A549 (cell line): ENCODE measurements around the gene PYGM. TPM values are rescaled to one million over a fixed set of nuclear protein-coding genes. Genes with fewer than 3 reads are reported as not detected.

ENCODE experiments used
- ATAC-seq, 2 experiments: fragments of 200-7000 bp in 1 of 2; fragments of >200 bp in 1 of 2; cut with Nextera tagmentation in 1 of 2; cut with Tn5 transposase in 1 of 2; 3 replicates each; pipeline versions ENCODE4 v1.8.0 to v1.9.1; 2018 to 2020; ENCODE audit warnings: mild to moderate bottlenecking in 1 of 2, moderate library complexity in 1 of 2
- CTCF ChIA-PET: fragments of 300-600 bp; sonication (Branson Sonifier 250); formaldehyde crosslinking; extraction: SDS; loops from one replicate; lab custom pipeline; 2021; ENCODE audit warnings: antibody characterized with exemption, inconsistent platforms; lab: Yijun Ruan, JAX
- POLR2A ChIA-PET: fragments of 350-600 bp; formaldehyde crosslinking; extraction: SDS; loops from one replicate; lab custom pipeline; 2021; ENCODE audit warnings: antibody characterized with exemption, inconsistent platforms; lab: Yijun Ruan, JAX
- DNase-seq, 2 experiments: peaks; one replicate each; pipeline versions ENCODE4 v3.0.0 to v3.0.0-alpha.2; 2011 to 2016; ENCODE audit warnings: low read depth in 1 of 2, low spot score in 1 of 2
- FAIRE-seq: peaks from 2 replicates; lab custom pipeline; 2011; peaks lifted over from hg19 to GRCh38; lab: Jason Lieb, UNC
- H3K27ac ChIP-seq, 2 experiments: fragments of >200 bp; sonication (Bioruptor Twin); formaldehyde crosslinking; 3 replicates each; pipeline ENCODE4 v1.5.1; 2016 to 2017
- H3K4me1 ChIP-seq: fragments of >200 bp; sonication (Bioruptor Twin); formaldehyde crosslinking; 3 replicates; pipeline ENCODE4 v1.6.1; 2016
- H3K4me2 ChIP-seq: fragments of >200 bp; sonication (Bioruptor Twin); formaldehyde crosslinking; 3 replicates; pipeline ENCODE4 v1.6.1; 2016
- H3K4me3 ChIP-seq: fragments of >200 bp; sonication (Bioruptor Twin); formaldehyde crosslinking; 3 replicates; pipeline ENCODE4 v1.5.1; 2016
- H3K9me3 ChIP-seq: fragments of >200 bp; sonication (Bioruptor Twin); formaldehyde crosslinking; 3 replicates; pipeline ENCODE4 v1.6.1; 2016
- EHF ChIP-seq: fragments of 250-450 bp; sonication (Bioruptor Pico); IDR thresholded peaks from 2 replicates; pipeline ENCODE4 v1.5.0; 2020; ENCODE audit warnings: mild to moderate bottlenecking
- EHMT2 ChIP-seq: fragments of 200-600 bp; sonication (generic); IDR thresholded peaks from 2 replicates; pipeline ENCODE4 v1.6.1; 2016; ENCODE audit warnings: antibody characterized with exemption, low read depth, mild to moderate bottlenecking, moderate library complexity
- HEYL ChIP-seq: fragments of 250-450 bp; sonication (Bioruptor Pico); IDR thresholded peaks from 2 replicates; pipeline ENCODE4 v1.8.0; 2021; ENCODE audit warnings: mild to moderate bottlenecking, moderate library complexity
- HOXB13 ChIP-seq: fragments of 250-450 bp; sonication (Bioruptor Pico); IDR thresholded peaks from 2 replicates; pipeline ENCODE4 v1.5.0; 2020; ENCODE audit warnings: low read depth, mild to moderate bottlenecking, moderate library complexity
- JUN ChIP-seq, 2 experiments: fragments of >200 bp; sonication (Bioruptor Twin); formaldehyde crosslinking; IDR thresholded peaks; 2 replicates in 1 of 2; 3 replicates in 1 of 2; pipeline ENCODE4 v1.6.1; 2016 to 2017
- JUNB ChIP-seq: fragments of >200 bp; sonication (Bioruptor Twin); formaldehyde crosslinking; IDR thresholded peaks from 2 replicates; pipeline ENCODE4 v1.6.1; 2016
- MYC ChIP-seq: IDR thresholded peaks from 2 replicates; pipeline ENCODE4 v1.6.1; 2012; ENCODE audit warnings: mild to moderate bottlenecking, inconsistent platforms, low read length, improper control_type of control experiment, borderline replicate concordance
- RNF2 ChIP-seq: fragments of 200-600 bp; sonication (generic); IDR thresholded peaks from 2 replicates; pipeline ENCODE4 v1.6.1; 2016; ENCODE audit warnings: low read depth, mild to moderate bottlenecking, antibody characterized with exemption, moderate library complexity, borderline replicate concordance
- WGBS: methylation state at CpG from one replicate; pipeline ENCODE4 v1.1.6; 2017; ENCODE audit errors: missing lambda C conversion rate; 5-methylcytosine and 5-hydroxymethylcytosine counted together
- polyA plus RNA-seq, 4 experiments: library from polyadenylated mRNA; depleted of rRNA in 3 of 4; stranded (reverse); fragments of >200 nt; fragmentation: RNase III in 1 of 4; extraction: RNeasy Plus Mini Kit Qiagen cat#74134 plus additional on column Dnase treatment in 1 of 4; gene quantifications; 2 replicates in 3 of 4; 3 replicates in 1 of 4; pipeline ENCODE4 v1.2.3, GENCODE V29; 2011 to 2017
- TF ChIP-seq, protein P1 (sequence below): fragments of >200 bp; sonication (Bioruptor Twin); formaldehyde crosslinking; IDR thresholded peaks from 3 replicates; pipeline ENCODE4 v1.5.1; 2016
- TF ChIP-seq, protein P2 (sequence below): fragments of >200 bp; sonication (Bioruptor Twin); formaldehyde crosslinking; IDR thresholded peaks from 3 replicates; pipeline ENCODE4 v1.6.1; 2016
- TF ChIP-seq, protein P3 (sequence below): IDR thresholded peaks from 2 replicates; pipeline ENCODE4 v1.6.1; 2012
- TF ChIP-seq, protein P4 (sequence below): IDR thresholded peaks from 2 replicates; pipeline ENCODE4 v1.6.1; 2012

PYGM gene
- polyA plus RNA-seq, 2 of the 4 experiments (the other 2 are of a cell fraction): 0.22 to 0.23 TPM

DNA sequence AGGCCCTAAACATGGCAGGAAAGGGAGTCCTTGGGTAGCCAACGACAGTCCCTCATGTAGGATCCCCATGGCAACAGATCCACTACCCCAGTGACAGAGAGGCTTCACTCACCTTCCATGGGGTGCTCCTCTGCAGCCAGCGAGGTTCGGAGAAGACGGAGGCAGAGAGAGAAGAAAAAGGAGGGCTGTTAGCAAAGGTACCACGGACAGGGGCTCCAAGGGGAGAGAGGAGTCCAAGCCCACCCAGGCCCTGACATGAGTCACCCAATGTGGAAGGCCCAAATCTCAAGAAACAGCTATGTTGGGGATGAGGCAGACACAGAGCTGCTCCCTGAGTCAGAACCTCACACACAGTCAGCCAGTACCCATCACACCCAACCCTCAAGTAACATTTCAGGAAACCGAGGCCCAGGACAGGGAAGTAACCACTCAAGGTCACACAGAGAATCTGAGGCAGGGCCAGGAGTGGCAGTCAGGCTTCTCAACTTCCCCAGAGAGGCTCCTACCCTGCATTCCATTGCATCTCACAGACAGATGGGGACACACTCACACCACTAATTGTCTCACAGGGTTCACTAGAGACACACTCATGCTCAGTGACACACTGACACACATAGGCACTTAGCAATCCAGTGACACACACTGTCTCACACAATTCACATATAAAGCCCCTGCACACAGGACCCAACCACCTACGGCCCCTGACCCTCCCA is 62.0 kb downstream of the PYGM start:
- WGBS: 42% methylated on average over 7 of the region's 7 CpGs
- no peak for TF ChIP-seq MYC
- TF ChIP-seq, protein P1, sequence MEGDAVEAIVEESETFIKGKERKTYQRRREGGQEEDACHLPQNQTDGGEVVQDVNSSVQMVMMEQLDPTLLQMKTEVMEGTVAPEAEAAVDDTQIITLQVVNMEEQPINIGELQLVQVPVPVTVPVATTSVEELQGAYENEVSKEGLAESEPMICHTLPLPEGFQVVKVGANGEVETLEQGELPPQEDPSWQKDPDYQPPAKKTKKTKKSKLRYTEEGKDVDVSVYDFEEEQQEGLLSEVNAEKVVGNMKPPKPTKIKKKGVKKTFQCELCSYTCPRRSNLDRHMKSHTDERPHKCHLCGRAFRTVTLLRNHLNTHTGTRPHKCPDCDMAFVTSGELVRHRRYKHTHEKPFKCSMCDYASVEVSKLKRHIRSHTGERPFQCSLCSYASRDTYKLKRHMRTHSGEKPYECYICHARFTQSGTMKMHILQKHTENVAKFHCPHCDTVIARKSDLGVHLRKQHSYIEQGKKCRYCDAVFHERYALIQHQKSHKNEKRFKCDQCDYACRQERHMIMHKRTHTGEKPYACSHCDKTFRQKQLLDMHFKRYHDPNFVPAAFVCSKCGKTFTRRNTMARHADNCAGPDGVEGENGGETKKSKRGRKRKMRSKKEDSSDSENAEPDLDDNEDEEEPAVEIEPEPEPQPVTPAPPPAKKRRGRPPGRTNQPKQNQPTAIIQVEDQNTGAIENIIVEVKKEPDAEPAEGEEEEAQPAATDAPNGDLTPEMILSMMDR: no peak
- TF ChIP-seq JUNB: no peak
- TF ChIP-seq, protein P2, sequence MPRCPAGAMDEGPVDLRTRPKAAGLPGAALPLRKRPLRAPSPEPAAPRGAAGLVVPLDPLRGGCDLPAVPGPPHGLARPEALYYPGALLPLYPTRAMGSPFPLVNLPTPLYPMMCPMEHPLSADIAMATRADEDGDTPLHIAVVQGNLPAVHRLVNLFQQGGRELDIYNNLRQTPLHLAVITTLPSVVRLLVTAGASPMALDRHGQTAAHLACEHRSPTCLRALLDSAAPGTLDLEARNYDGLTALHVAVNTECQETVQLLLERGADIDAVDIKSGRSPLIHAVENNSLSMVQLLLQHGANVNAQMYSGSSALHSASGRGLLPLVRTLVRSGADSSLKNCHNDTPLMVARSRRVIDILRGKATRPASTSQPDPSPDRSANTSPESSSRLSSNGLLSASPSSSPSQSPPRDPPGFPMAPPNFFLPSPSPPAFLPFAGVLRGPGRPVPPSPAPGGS: no peak
- no peak for TF ChIP-seq RNF2
- no peak for TF ChIP-seq EHMT2
- no peak for TF ChIP-seq HEYL
- TF ChIP-seq HOXB13 (CRISPR knock-in tag): no peak
- TF ChIP-seq, protein P3, sequence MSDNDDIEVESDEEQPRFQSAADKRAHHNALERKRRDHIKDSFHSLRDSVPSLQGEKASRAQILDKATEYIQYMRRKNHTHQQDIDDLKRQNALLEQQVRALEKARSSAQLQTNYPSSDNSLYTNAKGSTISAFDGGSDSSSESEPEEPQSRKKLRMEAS: no peak
- no peak for TF ChIP-seq EHF
- TF ChIP-seq, protein P4, sequence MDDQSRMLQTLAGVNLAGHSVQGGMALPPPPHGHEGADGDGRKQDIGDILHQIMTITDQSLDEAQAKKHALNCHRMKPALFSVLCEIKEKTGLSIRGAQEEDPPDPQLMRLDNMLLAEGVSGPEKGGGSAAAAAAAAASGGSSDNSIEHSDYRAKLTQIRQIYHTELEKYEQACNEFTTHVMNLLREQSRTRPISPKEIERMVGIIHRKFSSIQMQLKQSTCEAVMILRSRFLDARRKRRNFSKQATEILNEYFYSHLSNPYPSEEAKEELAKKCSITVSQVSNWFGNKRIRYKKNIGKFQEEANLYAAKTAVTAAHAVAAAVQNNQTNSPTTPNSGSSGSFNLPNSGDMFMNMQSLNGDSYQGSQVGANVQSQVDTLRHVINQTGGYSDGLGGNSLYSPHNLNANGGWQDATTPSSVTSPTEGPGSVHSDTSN: no peak
- TF ChIP-seq JUN (IDR thresholded peaks at IDR 0.05): no peak
- CTCF ChIA-PET: interaction anchor here (1.2 to 5.8 kb wide), 7 partner anchors 9 to 249 kb away, joined by 3 to 44 read pairs (median 4); no protein-coding TSS in a partner anchor
- POLR2A ChIA-PET: no interaction called here
- no peak overlapping the region for H3K4me3 ChIP-seq
- H3K4me2 ChIP-seq: no peak overlapping the region
- FAIRE-seq (no peak), DNase-seq (no peak), ATAC-seq (no peak)
- no peaks in the 10 kb centered on the region for H3K4me1 ChIP-seq
- H3K9me3 ChIP-seq: no peaks in the 10 kb centered on the region
- H3K27ac ChIP-seq: no peak overlapping the region

Other genes starting within 250 kb of the PYGM start
- gene SLC22A11, start 204.0 kb downstream of the PYGM start, polyA plus RNA-seq (2011; rRNA removed): 0.19 and 0.23 TPM in 2 replicates
- 0.07 to 0.17 TPM (median 0.16 TPM) in 3 replicates for gene SLC22A11, start 204.0 kb downstream of the PYGM start, polyA plus RNA-seq (2017; fragmentation: RNase III; extraction: RNeasy Plus Mini Kit Qiagen cat#74134 plus additional on column Dnase treatment)
- gene SLC22A12, start 168.8 kb downstream of the PYGM start, polyA plus RNA-seq (2011; rRNA removed): not detected in 2 replicates
- gene SLC22A12, start 168.8 kb downstream of the PYGM start, polyA plus RNA-seq (2017; fragmentation: RNase III; extraction: RNeasy Plus Mini Kit Qiagen cat#74134 plus additional on column Dnase treatment): not detected in 3 replicates
- gene NRXN2, start 36.8 kb downstream of the PYGM start, polyA plus RNA-seq (2011; rRNA removed): not detected in 2 replicates
- 0.04 to 0.17 TPM (median 0.07 TPM) in 3 replicates for gene NRXN2, start 36.8 kb downstream of the PYGM start, polyA plus RNA-seq (2017; fragmentation: RNase III; extraction: RNeasy Plus Mini Kit Qiagen cat#74134 plus additional on column Dnase treatment)
- 0.88 and 0.95 TPM in 2 replicates for gene RASGRP2, start 15.8 kb downstream of the PYGM start, polyA plus RNA-seq (2011; rRNA removed)
- 0.89 to 1.1 TPM (median 0.94 TPM) in 3 replicates for gene RASGRP2, start 15.8 kb downstream of the PYGM start, polyA plus RNA-seq (2017; fragmentation: RNase III; extraction: RNeasy Plus Mini Kit Qiagen cat#74134 plus additional on column Dnase treatment)
- 88.8 and 104 TPM in 2 replicates for gene SF1, start 18.6 kb upstream of the PYGM start, polyA plus RNA-seq (2011; rRNA removed)
- gene SF1, start 18.6 kb upstream of the PYGM start, polyA plus RNA-seq (2017; fragmentation: RNase III; extraction: RNeasy Plus Mini Kit Qiagen cat#74134 plus additional on column Dnase treatment): 268 to 341 TPM (median 310 TPM) in 3 replicates
- 9.4 and 10.2 TPM in 2 replicates for gene MAP4K2, start 43.2 kb upstream of the PYGM start, polyA plus RNA-seq (2011; rRNA removed)
- gene MAP4K2, start 43.2 kb upstream of the PYGM start, polyA plus RNA-seq (2017; fragmentation: RNase III; extraction: RNeasy Plus Mini Kit Qiagen cat#74134 plus additional on column Dnase treatment): 8.4 to 10.6 TPM (median 9.9 TPM) in 3 replicates
- 17.0 and 18.5 TPM in 2 replicates for gene MEN1, start 50.6 kb upstream of the PYGM start, polyA plus RNA-seq (2011; rRNA removed)
- 30.2 to 35.5 TPM (median 34.7 TPM) in 3 replicates for gene MEN1, start 50.6 kb upstream of the PYGM start, polyA plus RNA-seq (2017; fragmentation: RNase III; extraction: RNeasy Plus Mini Kit Qiagen cat#74134 plus additional on column Dnase treatment)
- gene CDC42BPG, start 84.7 kb upstream of the PYGM start, polyA plus RNA-seq (2011; rRNA removed): 0.35 and 0.50 TPM in 2 replicates
- gene CDC42BPG, start 84.7 kb upstream of the PYGM start, polyA plus RNA-seq (2017; fragmentation: RNase III; extraction: RNeasy Plus Mini Kit Qiagen cat#74134 plus additional on column Dnase treatment): 1.0 to 1.1 TPM (median 1.0 TPM) in 3 replicates
- gene EHD1, start 118.6 kb upstream of the PYGM start, polyA plus RNA-seq (2011; rRNA removed): 25.9 and 27.7 TPM in 2 replicates
- gene EHD1, start 118.6 kb upstream of the PYGM start, polyA plus RNA-seq (2017; fragmentation: RNase III; extraction: RNeasy Plus Mini Kit Qiagen cat#74134 plus additional on column Dnase treatment): 37.8 to 52.4 TPM (median 43.4 TPM) in 3 replicates
- 3.1 and 4.0 TPM in 2 replicates for gene ATG2A, start 157.2 kb upstream of the PYGM start, polyA plus RNA-seq (2011; rRNA removed)
- 10.7 to 13.4 TPM (median 12.8 TPM) in 3 replicates for gene ATG2A, start 157.2 kb upstream of the PYGM start, polyA plus RNA-seq (2017; fragmentation: RNase III; extraction: RNeasy Plus Mini Kit Qiagen cat#74134 plus additional on column Dnase treatment)
- gene PPP2R5B, start 164.7 kb upstream of the PYGM start, polyA plus RNA-seq (2011; rRNA removed): 6.9 and 11.1 TPM in 2 replicates
- gene PPP2R5B, start 164.7 kb upstream of the PYGM start, polyA plus RNA-seq (2017; fragmentation: RNase III; extraction: RNeasy Plus Mini Kit Qiagen cat#74134 plus additional on column Dnase treatment): 3.9 to 6.1 TPM (median 5.7 TPM) in 3 replicates
- gene GPHA2, start 175.9 kb upstream of the PYGM start, polyA plus RNA-seq (2011; rRNA removed): not detected in 2 replicates
- not detected in 3 replicates for gene GPHA2, start 175.9 kb upstream of the PYGM start, polyA plus RNA-seq (2017; fragmentation: RNase III; extraction: RNeasy Plus Mini Kit Qiagen cat#74134 plus additional on column Dnase treatment)
- gene MAJIN, start 212.1 kb upstream of the PYGM start, polyA plus RNA-seq (2011; rRNA removed): 0.12 and 0.24 TPM in 2 replicates
- not detected in 3 replicates for gene MAJIN, start 212.1 kb upstream of the PYGM start, polyA plus RNA-seq (2017; fragmentation: RNase III; extraction: RNeasy Plus Mini Kit Qiagen cat#74134 plus additional on column Dnase treatment)
- gene BATF2, start 237.0 kb upstream of the PYGM start, polyA plus RNA-seq (2011; rRNA removed): 0.67 and 0.79 TPM in 2 replicates
- 0.21 to 0.35 TPM (median 0.29 TPM) in 3 replicates for gene BATF2, start 237.0 kb upstream of the PYGM start, polyA plus RNA-seq (2017; fragmentation: RNase III; extraction: RNeasy Plus Mini Kit Qiagen cat#74134 plus additional on column Dnase treatment)